Left kidney (tissue), 8 donors: ENCODE data around the gene TPK1. TPM values are rescaled to one million over a fixed set of nuclear protein-coding genes. Genes with fewer than 3 reads are reported as not detected.

ENCODE experiments used
- DNase-seq: peaks from one replicate; pipeline ENCODE4 v3.0.0-alpha.2; 2013
- long read RNA-seq, 8 donors: transcript quantifications; one replicate each; lab custom pipeline, GENCODE V29; 2026
- polyA plus RNA-seq: library from polyadenylated mRNA; unstranded; fragments of 120-200 nt; gene quantifications from one replicate; pipeline ENCODE4 v1.2.1, GENCODE V29; 2013; ENCODE audit not compliant: insufficient read length

Gene TPK1
- polyA plus RNA-seq = 9.9 TPM
- long read RNA-seq, donor 1, partial matches to known transcripts = 0 of 2 reads
- long read RNA-seq, donor 1, other reads (novel, unspliced or antisense) = 0 of 2 reads
- long read RNA-seq, donor 2 = 0 reads
- long read RNA-seq, donor 3, partial matches to known transcripts = 0 of 1 reads
- long read RNA-seq, donor 3, other reads (novel, unspliced or antisense) = 0 of 1 reads
- long read RNA-seq, donor 4, partial matches to known transcripts = 0 of 1 reads
- long read RNA-seq, donor 4, other reads (novel, unspliced or antisense) = 0 of 1 reads
- long read RNA-seq, donor 5, partial matches to known transcripts = 0 of 2 reads
- long read RNA-seq, donor 5, other reads (novel, unspliced or antisense) = 0 of 2 reads
- long read RNA-seq, donor 6, partial matches to known transcripts = 0 of 2 reads
- long read RNA-seq, donor 6, other reads (novel, unspliced or antisense) = 0 of 2 reads
- long read RNA-seq, donor 7, partial matches to known transcripts = 0 of 3 reads
- long read RNA-seq, donor 7, other reads (novel, unspliced or antisense) = 0 of 3 reads
- long read RNA-seq, donor 8, partial matches to known transcripts = 0 of 1 reads
- long read RNA-seq, donor 8, other reads (novel, unspliced or antisense) = 0 of 1 reads

DNA sequence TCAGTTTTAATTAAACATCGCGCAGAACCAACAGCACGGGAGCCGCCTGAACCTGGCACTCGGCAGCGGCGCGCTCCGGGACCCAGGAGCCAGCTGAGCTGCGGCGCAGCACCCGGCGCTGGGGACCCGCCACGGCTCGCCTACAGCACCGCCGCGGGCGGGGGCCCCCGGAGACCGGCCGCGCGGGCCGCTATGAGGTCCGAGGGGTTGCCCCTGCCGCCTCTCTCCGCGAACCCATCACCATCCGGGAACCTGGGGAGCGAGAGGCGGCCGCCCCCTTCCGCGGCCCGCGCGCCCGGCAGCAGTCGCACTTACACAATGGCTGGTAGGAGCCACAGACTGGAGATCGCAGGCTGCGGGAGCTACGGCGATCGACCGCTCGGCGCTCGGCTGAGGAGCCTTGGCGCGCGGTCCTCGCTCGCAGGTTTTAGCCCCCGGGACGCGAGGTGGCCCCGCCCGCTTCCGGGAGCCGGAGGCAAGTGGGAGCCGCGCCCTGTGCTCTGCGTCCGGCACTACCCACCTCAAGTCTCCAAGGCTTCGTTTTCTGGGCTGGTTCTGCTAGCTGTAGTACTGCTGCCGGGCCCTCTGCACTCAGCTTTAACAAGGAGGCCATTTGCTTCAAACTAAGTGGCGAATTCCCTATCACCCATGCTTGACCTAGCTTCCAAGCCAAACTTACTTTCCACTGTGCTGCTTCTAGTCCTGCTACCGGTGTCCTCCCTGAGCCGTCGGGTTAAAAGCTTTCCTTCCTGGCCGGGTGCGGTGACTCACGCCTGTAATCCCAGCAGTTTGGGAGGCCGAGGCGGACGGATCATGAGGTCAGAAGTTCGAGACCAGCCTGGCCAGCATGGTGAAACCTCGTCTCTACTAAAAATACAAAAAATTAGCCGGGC lies at the start of gene TPK1:
Gene TPK1, minus strand, starts transcription at position 402 of the 893 bp plus-strand sequence. CDS start 451 bp downstream, outside the sequence.
- peak; percentile 90 for DNase-seq

- DNase-seq = no peak
Measured at GRCh38 chr7:144885478-144885877, 49.6 kb upstream of the TPK1 start.

DNA sequence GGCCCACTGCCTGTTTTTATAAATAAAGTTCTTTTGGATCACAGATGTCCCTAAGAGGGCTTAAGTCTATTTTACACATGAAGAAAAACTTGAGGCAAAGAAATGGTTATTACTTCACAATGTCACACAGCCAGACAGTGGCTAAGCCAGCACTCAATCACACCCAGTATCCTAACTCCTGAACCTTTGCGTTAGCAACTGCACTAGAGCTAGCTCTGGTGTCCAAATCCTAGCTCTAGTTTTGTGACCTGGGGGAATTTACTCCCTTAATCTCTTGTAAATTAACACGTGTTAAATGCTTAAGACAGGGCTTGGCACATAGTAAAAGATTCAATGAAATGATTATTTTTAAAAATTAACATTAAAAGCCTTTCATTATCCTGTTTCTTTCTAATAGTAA lies 49.0 kb upstream of the TPK1 start:
- DNase-seq = no peak

GRCh38 chr7:144873316-144873845 lies 37.5 kb upstream of the TPK1 start:
- no peak for DNase-seq

DNA sequence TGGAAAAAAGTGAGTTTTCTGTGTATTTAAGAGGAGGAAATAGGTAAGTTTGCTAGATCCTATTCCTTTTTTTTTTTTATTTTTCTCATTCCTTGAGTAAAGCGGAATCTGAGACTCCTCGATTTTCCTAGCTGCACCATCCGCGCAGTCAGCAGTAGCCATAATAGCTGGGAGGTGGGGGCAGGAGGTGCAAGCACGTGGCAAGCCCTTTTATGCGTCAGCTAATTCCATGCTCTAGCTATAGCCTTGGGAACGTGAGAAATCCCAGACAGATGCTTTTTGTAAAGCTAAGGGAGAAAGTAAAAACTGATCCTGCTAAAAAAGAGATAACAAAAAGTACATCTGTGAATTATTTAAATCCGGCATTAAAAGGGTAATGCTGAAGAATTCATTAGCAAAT lies 33.2 kb upstream of the TPK1 start:
- DNase-seq = no peak

DNA sequence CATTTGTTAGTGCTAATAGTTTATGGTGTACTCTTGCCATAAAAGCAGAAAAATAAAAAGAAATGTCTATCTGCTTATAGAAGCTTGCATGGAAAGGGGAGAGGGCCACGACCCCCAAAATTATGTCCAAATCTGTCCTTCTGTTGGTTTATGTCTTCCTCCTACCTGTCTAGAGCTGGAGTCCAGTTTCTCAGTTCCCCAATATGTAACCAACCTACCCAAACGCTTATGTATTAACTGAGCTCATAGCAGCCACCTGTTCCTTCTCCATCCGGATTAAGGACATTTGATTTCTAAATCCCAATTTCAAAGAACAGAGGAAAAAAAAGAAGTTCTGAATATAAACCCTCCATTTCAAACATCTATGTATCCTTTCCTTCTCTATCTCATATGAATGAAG lies 30.3 kb upstream of the TPK1 start:
- DNase-seq = no peak

GRCh38 chr7:144863320-144863647 lies 27.4 kb upstream of the TPK1 start:
- DNase-seq = no peak

- DNase-seq = no peak
Measured at GRCh38 chr7:144862612-144863319, 26.9 kb upstream of the TPK1 start.

GRCh38 chr7:144859739-144860138 lies 23.9 kb upstream of the TPK1 start:
- DNase-seq = no peak

DNA sequence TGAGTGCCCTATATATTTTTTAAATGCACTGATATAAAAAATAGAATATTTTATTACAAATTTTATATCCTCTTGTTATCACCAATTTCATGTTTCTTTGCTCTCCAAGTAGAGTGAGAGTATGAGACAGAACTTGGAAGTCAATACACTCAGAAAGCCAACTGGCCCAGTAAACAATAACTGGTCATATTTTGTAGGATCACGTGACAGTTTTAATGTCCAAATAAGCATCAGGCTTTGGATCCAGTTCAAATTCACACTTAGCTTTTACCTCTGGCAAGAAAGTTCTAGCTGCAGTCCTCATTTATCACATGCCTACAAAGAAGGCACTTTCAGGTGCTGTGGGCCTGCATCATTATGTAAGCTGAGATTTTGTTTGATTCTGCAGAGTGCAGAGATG lies 21.6 kb upstream of the TPK1 start:
- no peak for DNase-seq

DNA sequence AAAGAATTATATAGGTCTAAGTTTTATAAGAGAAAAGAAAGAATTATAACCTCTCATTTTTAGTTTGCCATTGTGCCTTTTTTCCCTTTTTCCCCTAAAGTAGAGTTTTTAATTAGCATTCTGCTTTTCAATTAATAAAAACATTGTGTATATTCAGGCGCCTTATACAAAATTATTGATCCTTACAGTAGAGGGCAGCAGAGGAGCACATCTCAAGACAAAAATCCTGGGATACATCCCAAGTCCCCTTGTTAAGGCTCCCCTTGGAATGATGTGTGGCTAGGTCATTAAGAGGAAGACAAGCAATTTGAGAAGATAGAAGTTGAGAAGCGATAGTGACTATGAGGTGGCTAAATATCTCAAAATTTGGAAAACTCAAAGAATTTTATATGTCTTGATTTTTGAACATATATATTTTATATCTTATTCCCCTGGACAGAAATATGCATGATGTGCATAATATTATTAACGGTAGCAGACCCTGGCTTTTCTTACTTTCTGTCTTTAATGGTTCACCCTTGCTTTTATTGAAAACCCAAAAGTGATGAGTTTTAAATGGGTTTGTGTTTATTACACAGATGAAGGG lies 19.1 kb upstream of the TPK1 start:
- DNase-seq = peak; percentile 58

GRCh38 chr7:144853542-144853941 lies 17.7 kb upstream of the TPK1 start:
- no peak for DNase-seq

DNA sequence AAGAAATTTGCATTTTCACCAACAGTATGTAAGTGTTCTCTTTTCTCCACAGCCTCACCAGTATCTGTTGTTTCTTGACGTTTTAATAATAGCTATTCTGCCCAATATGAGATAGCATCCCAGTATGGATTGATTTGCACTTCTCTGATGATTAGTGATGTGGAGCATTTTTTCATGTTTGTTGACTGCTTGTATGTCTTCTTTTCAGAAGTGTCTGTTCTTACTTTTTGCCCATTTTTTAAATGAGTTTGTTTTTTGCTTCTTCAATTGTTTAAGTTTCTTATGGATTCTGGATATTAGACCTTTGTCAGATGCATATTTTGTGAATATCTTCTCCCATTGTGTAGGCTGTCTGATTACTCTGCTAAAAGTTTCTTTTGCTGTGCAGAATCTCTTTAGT lies 12.2 kb upstream of the TPK1 start:
- no peak for DNase-seq

- no peak for DNase-seq
Measured at GRCh38 chr7:144842377-144842851, 6.6 kb upstream of the TPK1 start.

GRCh38 chr7:144836545-144836842 lies 641 bp upstream of the TPK1 start:
- no peak for DNase-seq

DNA sequence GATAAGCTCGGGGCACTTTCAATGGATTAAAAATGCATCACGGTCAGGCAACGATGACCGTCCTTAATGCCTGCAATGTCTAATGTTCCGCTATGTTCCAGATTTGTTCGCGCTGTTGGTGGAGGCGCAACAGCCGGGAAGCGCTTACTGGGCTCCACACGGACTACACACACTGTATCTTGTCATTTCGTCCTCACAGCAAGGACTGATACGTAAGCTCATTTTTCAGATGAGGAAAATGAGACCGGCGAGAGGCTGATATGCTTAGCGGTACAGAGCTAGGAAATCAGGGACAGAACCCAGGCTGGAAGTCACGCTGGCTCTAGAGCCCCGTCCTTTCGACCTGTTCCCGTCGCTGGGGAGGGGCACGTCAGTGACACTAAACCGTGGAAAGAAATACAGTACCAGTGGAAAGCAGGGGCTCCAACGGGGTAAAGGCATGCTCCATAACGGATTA lies 670 bp downstream of the TPK1 start:
- peak; percentile 69 for DNase-seq

DNA sequence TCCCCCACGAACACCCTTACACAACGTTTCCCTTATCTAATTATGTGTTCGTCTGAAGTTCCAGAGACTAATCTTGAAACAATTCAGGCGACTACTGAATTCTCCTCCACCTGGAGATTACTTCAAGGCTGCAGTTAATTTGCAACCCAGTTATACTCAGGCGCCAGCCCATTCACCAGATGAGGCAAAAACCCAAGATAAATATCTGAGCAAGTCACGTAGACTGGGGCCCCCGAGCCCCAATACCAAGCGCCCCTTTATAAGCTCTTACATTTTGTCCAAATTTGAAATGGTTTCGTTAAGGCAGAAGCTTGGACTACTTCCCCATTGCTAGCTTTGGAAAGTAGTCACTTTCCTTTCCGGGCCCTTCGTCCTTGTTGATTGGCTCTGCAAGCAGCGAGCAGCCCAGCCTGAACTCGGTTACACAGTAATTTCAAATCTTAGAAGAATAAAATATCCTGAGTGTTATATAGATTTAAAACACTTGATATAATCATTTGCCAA lies 1.2 kb downstream of the TPK1 start:
- no peak for DNase-seq

DNA sequence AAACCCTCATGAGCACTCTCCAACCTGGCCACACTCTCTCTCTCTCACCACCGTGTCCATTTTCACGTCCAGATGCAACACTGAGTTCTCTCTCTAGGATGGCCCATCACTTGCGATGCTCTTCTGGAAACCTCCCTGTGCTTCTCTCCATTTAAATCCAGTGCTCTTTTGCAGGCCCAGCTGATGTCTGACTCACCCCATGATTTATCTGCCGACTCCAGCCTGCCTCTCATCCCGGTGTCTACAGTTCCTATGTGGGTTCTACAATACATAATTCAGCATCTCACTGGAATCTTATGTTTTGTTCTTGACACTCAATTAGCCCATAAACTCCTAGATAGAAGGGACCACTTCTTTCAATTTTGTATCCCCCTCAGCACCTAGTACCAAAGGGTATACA lies 5.0 kb downstream of the TPK1 start:
- no peak for DNase-seq

- no peak for DNase-seq
Measured at GRCh38 chr7:144830024-144830785, 5.6 kb downstream of the TPK1 start.

DNA sequence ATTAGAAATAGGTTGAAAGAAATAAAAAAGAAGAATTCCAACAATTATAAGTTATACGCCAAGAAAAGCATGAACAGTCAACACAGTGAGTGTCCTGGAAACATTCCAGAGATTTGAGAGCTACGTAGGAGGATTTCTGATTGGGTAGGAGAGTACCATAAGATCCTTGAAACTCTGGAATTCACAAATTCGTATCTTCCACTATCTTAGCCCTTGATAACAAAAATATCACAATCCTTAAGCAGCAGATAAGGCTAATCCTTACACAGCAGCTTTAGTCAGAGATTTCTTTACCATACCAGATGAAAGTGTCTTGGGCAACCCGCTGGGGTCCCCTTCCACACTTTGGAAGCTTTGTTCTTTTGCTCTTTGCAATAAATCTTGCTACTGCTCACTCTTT lies 8.2 kb downstream of the TPK1 start:
- DNase-seq = peak; percentile 67
